H1 (cell line): ENCODE results near the gene SLX4IP. TPM values are rescaled to one million over a fixed set of nuclear protein-coding genes. Genes with fewer than 3 reads are reported as not detected.

ENCODE experiments used
- CTCF ChIA-PET: fragments of 300-600 bp; sonication (Branson Sonifier 250); formaldehyde crosslinking; loops from one replicate; lab custom pipeline; 2021; ENCODE audit not compliant: partially characterized antibody; lab: Charles Lee
- POLR2A ChIA-PET: fragments of 300-600 bp; sonication (Branson Sonifier 250); formaldehyde crosslinking; loops from one replicate; lab custom pipeline; 2021; ENCODE audit warnings: inconsistent platforms; ENCODE audit not compliant: partially characterized antibody; lab: Charles Lee
- DNase-seq, 2 experiments: peaks; one replicate each; pipeline versions ENCODE4 v3.0.0 to v3.0.0-alpha.2; 2010 to 2022; ENCODE audit warnings: low spot score in 2 of 2, low read depth in 1 of 2, mixed read lengths in 1 of 2
- FAIRE-seq: peaks from 2 replicates; lab custom pipeline; 2011; peaks lifted over from hg19 to GRCh38; lab: Jason Lieb, UNC
- H2AFZ ChIP-seq: 2 replicates; pipeline ENCODE4 v1.8.1; 2012; ENCODE audit warnings: low read length, inconsistent platforms
- H2AK5ac ChIP-seq: 2 replicates; pipeline ENCODE4 v1.6.1; 2013; ENCODE audit warnings: low read depth, low read length
- H2BK120ac ChIP-seq: replicated peaks from 2 replicates; pipeline ENCODE3; 2013; ENCODE audit warnings: low read depth, low read length, inconsistent platforms
- H2BK12ac ChIP-seq: 2 replicates; pipeline ENCODE4 v1.6.1; 2013; ENCODE audit warnings: low read depth, low read length
- H2BK15ac ChIP-seq: 2 replicates; pipeline ENCODE4 v1.6.1; 2013; ENCODE audit warnings: low read length
- H2BK20ac ChIP-seq: 2 replicates; pipeline ENCODE4 v1.6.1; 2013; ENCODE audit warnings: low read length
- H2BK5ac ChIP-seq: 2 replicates; pipeline ENCODE4 v1.6.1; 2013; ENCODE audit warnings: low read depth, low read length
- H3K14ac ChIP-seq: 2 replicates; pipeline ENCODE4 v1.6.1; 2013; ENCODE audit warnings: inconsistent platforms; ENCODE audit not compliant: insufficient read length
- H3K18ac ChIP-seq: 2 replicates; pipeline ENCODE4 v1.6.1; 2013; ENCODE audit warnings: low read length; ENCODE audit errors: extremely low read depth
- H3K23ac ChIP-seq: 2 replicates; pipeline ENCODE4 v1.6.1; 2013; ENCODE audit warnings: inconsistent platforms; ENCODE audit not compliant: insufficient read length
- H3K23me2 ChIP-seq: 2 replicates; pipeline ENCODE4 v1.6.1; 2013; ENCODE audit warnings: low read depth, low read length
- H3K27ac ChIP-seq: 2 replicates; pipeline ENCODE4 v1.6.1; 2011; ENCODE audit warnings: low read depth, low read length, inconsistent platforms
- H3K27me3 ChIP-seq, 4 experiments: replicated peaks in 1 of 4; 1 replicate in 1 of 4; 2 replicates in 3 of 4; pipeline versions ENCODE4 v1.6.1 to v1.8.1; 2011 to 2013; ENCODE audit warnings: low read length in 3 of 4, mild to moderate bottlenecking in 3 of 4, inconsistent platforms in 2 of 4, mixed read lengths in 2 of 4, moderate library complexity in 1 of 4; ENCODE audit not compliant: control insufficient read depth in 3 of 4, insufficient read depth in 3 of 4; ENCODE audit errors: extremely low read depth in 1 of 4
- H3K36me3 ChIP-seq, 4 experiments: 2 replicates each; pipeline versions ENCODE4 v1.6.1 to v1.8.1; 2011 to 2013; ENCODE audit warnings: mild to moderate bottlenecking in 4 of 4, low read length in 3 of 4, moderate library complexity in 2 of 4, control low read depth in 1 of 4, inconsistent platforms in 1 of 4; ENCODE audit not compliant: insufficient read depth in 4 of 4, control insufficient read depth in 2 of 4
- H3K4ac ChIP-seq: replicated peaks from 2 replicates; pipeline ENCODE3; 2013; ENCODE audit warnings: low read length, low read depth, mixed read lengths, inconsistent platforms; ENCODE audit not compliant: insufficient read length
- H3K4me1 ChIP-seq, 4 experiments: replicated peaks in 1 of 4; 1 replicate in 1 of 4; 2 replicates in 3 of 4; pipeline versions ENCODE4 v1.6.1 to v1.8.1; 2011 to 2013; ENCODE audit warnings: low read length in 3 of 4, inconsistent platforms in 2 of 4, mixed read lengths in 1 of 4; ENCODE audit not compliant: insufficient read depth in 4 of 4, control insufficient read depth in 3 of 4
- H3K4me2 ChIP-seq, 2 experiments: 2 replicates each; pipeline versions ENCODE4 v1.6.1 to v1.8.1; 2011 to 2013; ENCODE audit warnings: low read depth in 2 of 2, low read length in 2 of 2, control low read depth in 1 of 2, inconsistent platforms in 1 of 2, mild to moderate bottlenecking in 1 of 2; ENCODE audit not compliant: insufficient read depth in 1 of 2
- H3K4me3 ChIP-seq, 4 experiments: fragments of 200-600, 300-600 bp in 1 of 4; sonication (generic), shearing (Covaris generic), sonication (Bioruptor Twin) in 1 of 4; 2 replicates each; pipeline versions ENCODE4 v1.5.1 to v1.8.1; 2011 to 2016; ENCODE audit warnings: low read length in 4 of 4, low read depth in 3 of 4, control low read depth in 2 of 4, inconsistent platforms in 2 of 4, mild to moderate bottlenecking in 2 of 4, mixed read lengths in 1 of 4, moderate library complexity in 1 of 4; ENCODE audit not compliant: insufficient read depth in 2 of 4; ENCODE audit errors: extremely low read depth in 1 of 4
- H3K56ac ChIP-seq: replicated peaks from 2 replicates; pipeline ENCODE3; 2013; ENCODE audit warnings: low read depth, mild to moderate bottlenecking, mixed read lengths, low read length, inconsistent platforms; ENCODE audit not compliant: insufficient read length
- H3K79me1 ChIP-seq: 2 replicates; pipeline ENCODE4 v1.6.1; 2013; ENCODE audit warnings: low read depth, low read length, control low read depth
- H3K79me2 ChIP-seq, 2 experiments: 2 replicates each; pipeline versions ENCODE4 v1.6.1 to v1.8.1; 2012 to 2013; ENCODE audit warnings: low read length in 2 of 2, mild to moderate bottlenecking in 2 of 2, inconsistent platforms in 1 of 2; ENCODE audit not compliant: insufficient read depth in 2 of 2, control insufficient read depth in 1 of 2
- H3K9ac ChIP-seq, 4 experiments: replicated peaks in 1 of 4; 1 replicate in 1 of 4; 2 replicates in 3 of 4; pipeline versions ENCODE4 v1.6.1 to v1.8.1; 2011 to 2013; ENCODE audit warnings: low read depth in 3 of 4, low read length in 3 of 4, control low read depth in 2 of 4, mild to moderate bottlenecking in 2 of 4, moderate library complexity in 2 of 4, inconsistent platforms in 1 of 4; ENCODE audit errors: extremely low read depth in 1 of 4
- H3K9me3 ChIP-seq, 2 experiments: 2 replicates each; pipeline versions ENCODE4 v1.6.1 to v1.8.1; 2012 to 2013; ENCODE audit warnings: mild to moderate bottlenecking in 2 of 2, moderate library complexity in 2 of 2, control low read depth in 1 of 2, inconsistent platforms in 1 of 2, low read depth in 1 of 2, low read length in 1 of 2, mixed read lengths in 1 of 2; ENCODE audit not compliant: insufficient read depth in 2 of 2
- H4K20me1 ChIP-seq, 2 experiments: replicated peaks in 1 of 2; 2 replicates each; pipeline versions ENCODE3 to v1.8.1; 2011 to 2013; ENCODE audit warnings: inconsistent platforms in 2 of 2, low read length in 2 of 2, mild to moderate bottlenecking in 1 of 2; ENCODE audit not compliant: insufficient read depth in 2 of 2, control insufficient read depth in 1 of 2
- H4K5ac ChIP-seq: 2 replicates; pipeline ENCODE4 v1.6.1; 2013; ENCODE audit warnings: low read length, low read depth, mixed read lengths, inconsistent platforms; ENCODE audit not compliant: insufficient read length
- H4K8ac ChIP-seq: 2 replicates; pipeline ENCODE4 v1.8.0; 2013; ENCODE audit warnings: mild to moderate bottlenecking, moderate library complexity, low read length, inconsistent platforms; ENCODE audit not compliant: insufficient read depth; ENCODE audit errors: extremely low read depth
- H4K91ac ChIP-seq: replicated peaks from 2 replicates; pipeline ENCODE3; 2013; ENCODE audit warnings: low read length, mixed read lengths, inconsistent platforms; ENCODE audit not compliant: insufficient read length
- CHD2 ChIP-seq: IDR thresholded peaks from 2 replicates; pipeline ENCODE4 v1.6.1; 2012; ENCODE audit warnings: low read length, improper control_type of control experiment
- SP1 ChIP-seq: IDR thresholded peaks from 2 replicates; pipeline ENCODE4 v1.6.1; 2011; ENCODE audit warnings: low read depth, low read length
- polyA plus RNA-seq, 7 experiments: library from polyadenylated mRNA; depleted of rRNA in 3 of 7; stranded (reverse) in 5 of 7; unstranded in 2 of 7; fragments of >200 nt in 5 of 7; fragments of 200-250 nt in 2 of 7; gene quantifications; 1 replicate in 5 of 7; 2 replicates in 1 of 7; 4 replicates in 1 of 7; pipeline versions ENCODE4 v1.2.1 to v1.2.3, GENCODE V29; 2011 to 2013; ENCODE audit warnings: missing spikeins in 2 of 7, mixed read lengths in 2 of 7
- total RNA-seq: library from RNA; stranded (reverse); fragmentation: NEBNext Ultra II Directional; extraction: Animal tissue kit (Norgen Biotek cat#: 25700); gene quantifications from 2 replicates; pipeline ENCODE4 v1.2.1, GENCODE V29; 2021

SLX4IP gene
- total and polyA plus RNA-seq, 2 of the 8 experiments (the other 6 are each of a cell fraction or from before 2014, with no cell fraction given): 2.4 to 8.7 TPM

DNA sequence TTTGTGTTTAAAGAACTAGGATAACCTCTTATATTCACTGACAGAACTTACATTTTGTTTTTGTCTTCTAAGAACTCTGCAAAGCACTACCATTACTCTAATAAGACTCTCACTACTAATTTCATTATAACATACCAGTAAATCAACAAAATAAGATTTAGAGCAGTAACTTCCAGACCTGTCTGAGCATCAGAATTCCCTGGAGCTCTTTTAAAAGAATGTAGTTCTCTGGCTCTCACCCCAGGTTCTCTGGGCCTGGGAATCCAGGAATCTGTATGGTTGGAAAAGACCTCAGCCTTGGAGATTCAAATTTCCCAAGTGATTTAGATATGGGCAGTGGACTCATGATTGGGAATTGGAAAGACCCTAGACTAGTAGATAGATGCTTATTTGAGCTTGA, 149.3 kb downstream of the SLX4IP start:
- Histone ChIP-seq H3K56ac (no peak overlapping the region), H4K8ac (no peak overlapping the region), H3K23me2 (no peaks in the 10 kb centered on the region; the same call in 1 of the 2 replicates), H2BK15ac (no peak overlapping the region), H3K27me3 (no peaks in the 10 kb centered on the region), H3K23ac (no peak overlapping the region), H3K27ac (no peak overlapping the region), H2BK5ac (no peak overlapping the region), H3K4me3 (no peak overlapping the region), H2BK20ac (no peak overlapping the region), H3K79me2 (no peaks in the 10 kb centered on the region), H3K18ac (no peak overlapping the region), H2BK12ac (no peak overlapping the region), H2AFZ (no peak overlapping the region), H2BK120ac (no peak overlapping the region), H4K5ac (no peak overlapping the region), H2AK5ac (no peak overlapping the region), H4K91ac (no peak overlapping the region), H3K4me2 (no peak overlapping the region), H3K4ac (no peak overlapping the region), H3K14ac (no peak overlapping the region), H3K36me3 (no peaks in the 10 kb centered on the region), H3K9ac (no peak overlapping the region), H3K9me3 (no peaks in the 10 kb centered on the region), H3K4me1 (peaks cover 0 to 6% (median 2%) of the 10 kb centered on the region in 4 experiments; a peak in 2 of 7 replicates), H3K79me1 (no peaks in the 10 kb centered on the region), H4K20me1 (no peaks in the 10 kb centered on the region)
- POLR2A ChIA-PET: no interaction called here
- no peak for DNase-seq
- CTCF ChIA-PET: interaction anchor here (0.8 to 1.4 kb wide), 2 partner anchors 26 to 90 kb away, joined by 3 read pairs; partner anchors contain the start of gene JAG1
- no peak for FAIRE-seq
- TF ChIP-seq CHD2 (no peak), SP1 (no peak)
